ENCODE data around the gene ELFN2.

The ELFN2 gene

GRCh38 chr22:37428649-37429586, 1.6 kb upstream of the ELFN2 start:
- Mint-ChIP-seq H3K36me3 (no peaks in the 10 kb centered on the region), H3K27me3 (peaks cover 89% of the 10 kb centered on the region), H3K4me3 (no peak overlapping the region), H3K27ac (no peak overlapping the region), H3K9me3 (peaks cover 4% of the 10 kb centered on the region), H3K4me1 (peaks cover 27% of the 10 kb centered on the region)
- peak; percentile 75 for DNase-seq
- CTCF ChIA-PET, result interaction anchor here (0.9 to 5.1 kb wide), 30 partner anchors 9 to 170 kb away, joined by 3 to 60 read pairs (median 4); partner anchors contain the start of gene CYTH4

- H3K4me1 Mint-ChIP-seq, result peaks cover 27% of the 10 kb centered on the region
- H3K27ac Mint-ChIP-seq, result no peak overlapping the region
- H3K36me3 Mint-ChIP-seq, result no peaks in the 10 kb centered on the region
- no peak for DNase-seq
- peaks cover 4% of the 10 kb centered on the region for H3K9me3 Mint-ChIP-seq
- CTCF ChIA-PET, result interaction anchor here (0.9 to 5.1 kb wide), 20 partner anchors 10 to 169 kb away, joined by 3 to 60 read pairs (median 4); partner anchors contain the start of gene CYTH4
- peaks cover 93% of the 10 kb centered on the region for H3K27me3 Mint-ChIP-seq
- peak overlapping the region; percentile 38 for H3K4me3 Mint-ChIP-seq
Measured at GRCh38 chr22:37427711-37428635, 694 bp upstream of the ELFN2 start.

- no peaks in the 10 kb centered on the region for H3K36me3 Mint-ChIP-seq
- DNase-seq, result no peak
- peaks cover 94% of the 10 kb centered on the region for H3K27me3 Mint-ChIP-seq
- peak overlapping the region; percentile 26 for H3K4me3 Mint-ChIP-seq
- CTCF ChIA-PET, result no interaction called here
- H3K4me1 Mint-ChIP-seq, result peaks cover 15% of the 10 kb centered on the region
- no peak overlapping the region for H3K27ac Mint-ChIP-seq
- H3K9me3 Mint-ChIP-seq, result no peaks in the 10 kb centered on the region
Measured at GRCh38 chr22:37426706-37427134, 559 bp downstream of the ELFN2 start.

GRCh38 chr22:37425800-37426705, 1.2 kb downstream of the ELFN2 start:
- H3K4me3 Mint-ChIP-seq, result peak overlapping the region; percentile 26

GRCh38 chr22:37425369-37425768, 1.9 kb downstream of the ELFN2 start:
- peaks cover 95% of the 10 kb centered on the region for H3K27me3 Mint-ChIP-seq
- H3K4me1 Mint-ChIP-seq, result peaks cover 10% of the 10 kb centered on the region
- no peak overlapping the region for H3K27ac Mint-ChIP-seq
- CTCF ChIA-PET, result no interaction called here
- no peak overlapping the region for H3K4me3 Mint-ChIP-seq
- H3K9me3 Mint-ChIP-seq, result no peaks in the 10 kb centered on the region
- no peaks in the 10 kb centered on the region for H3K36me3 Mint-ChIP-seq
- DNase-seq, result no peak

More at GRCh38 chr22:37425800-37426705, 1.2 kb downstream of the ELFN2 start:
- CTCF ChIA-PET, result no interaction called here
- H3K4me1 Mint-ChIP-seq, result peaks cover 10% of the 10 kb centered on the region
- no peak for DNase-seq
- peaks cover 95% of the 10 kb centered on the region for H3K27me3 Mint-ChIP-seq
- H3K36me3 Mint-ChIP-seq, result no peaks in the 10 kb centered on the region
- no peaks in the 10 kb centered on the region for H3K9me3 Mint-ChIP-seq
- H3K27ac Mint-ChIP-seq, result no peak overlapping the region

- CTCF ChIA-PET, result interaction anchor here (0.6 kb wide), 1 partner anchor 394 kb away, joined by 6 read pairs; no protein-coding TSS in a partner anchor
- Mint-ChIP-seq H3K27me3 (peaks cover 97% of the 10 kb centered on the region), H3K4me3 (no peak overlapping the region), H3K9me3 (no peaks in the 10 kb centered on the region), H3K27ac (no peak overlapping the region), H3K4me1 (peaks cover 21% of the 10 kb centered on the region), H3K36me3 (no peaks in the 10 kb centered on the region)
- DNase-seq, result no peak
Measured at GRCh38 chr22:37423283-37423682, 4.0 kb downstream of the ELFN2 start.

GRCh38 chr22:37421468-37421877, 5.8 kb downstream of the ELFN2 start:
- H3K27ac Mint-ChIP-seq, result no peak overlapping the region
- peaks cover 97% of the 10 kb centered on the region for H3K27me3 Mint-ChIP-seq
- no peak overlapping the region for H3K4me3 Mint-ChIP-seq
- no peaks in the 10 kb centered on the region for H3K36me3 Mint-ChIP-seq
- no peaks in the 10 kb centered on the region for H3K9me3 Mint-ChIP-seq
- no peak for DNase-seq
- H3K4me1 Mint-ChIP-seq, result peaks cover 25% of the 10 kb centered on the region
- CTCF ChIA-PET, result no interaction called here

GRCh38 chr22:37420686-37421467, 6.4 kb downstream of the ELFN2 start:
- Mint-ChIP-seq H3K4me3 (peak overlapping the region; percentile 58), H3K27ac (no peak overlapping the region), H3K9me3 (no peaks in the 10 kb centered on the region), H3K4me1 (peaks cover 27% of the 10 kb centered on the region), H3K36me3 (no peaks in the 10 kb centered on the region), H3K27me3 (peaks cover 97% of the 10 kb centered on the region)
- CTCF ChIA-PET, result no interaction called here
- no peak for DNase-seq

GRCh38 chr22:37419969-37420685, 7.2 kb downstream of the ELFN2 start:
- Mint-ChIP-seq H3K4me3 (peak overlapping the region; percentile 58), H3K27me3 (peaks cover 97% of the 10 kb centered on the region), H3K27ac (no peak overlapping the region), H3K36me3 (no peaks in the 10 kb centered on the region), H3K4me1 (peaks cover 28% of the 10 kb centered on the region), H3K9me3 (no peaks in the 10 kb centered on the region)
- peak; percentile 59 for DNase-seq
- CTCF ChIA-PET, result no interaction called here

- no peak for DNase-seq
- Mint-ChIP-seq H3K36me3 (no peaks in the 10 kb centered on the region), H3K4me3 (peak overlapping the region; percentile 35), H3K27me3 (peaks cover 97% of the 10 kb centered on the region), H3K27ac (no peak overlapping the region), H3K9me3 (no peaks in the 10 kb centered on the region), H3K4me1 (peaks cover 28% of the 10 kb centered on the region)
- CTCF ChIA-PET, result no interaction called here
Measured at GRCh38 chr22:37419370-37419968, 7.8 kb downstream of the ELFN2 start.

GRCh38 chr22:37418627-37419369, 8.5 kb downstream of the ELFN2 start:
- H3K27ac Mint-ChIP-seq, result no peak overlapping the region
- peaks cover 28% of the 10 kb centered on the region for H3K4me1 Mint-ChIP-seq
- CTCF ChIA-PET, result no interaction called here
- H3K27me3 Mint-ChIP-seq, result peaks cover 97% of the 10 kb centered on the region
- DNase-seq, result no peak
- H3K4me3 Mint-ChIP-seq, result peak overlapping the region; percentile 35
- H3K36me3 Mint-ChIP-seq, result no peaks in the 10 kb centered on the region
- no peaks in the 10 kb centered on the region for H3K9me3 Mint-ChIP-seq
